NCI-H524 treated with DMSO at 0.1 percent for 48 hours (cell line): ENCODE measurements around the gene ABTB2.
"Not testable (repeated sequence)": the region's sequence is repeated elsewhere in the genome, so short reads cannot be mapped to it uniquely, and the experiment has no call there.

Source experiments
- DNase-seq: peaks from one replicate; lab custom pipeline; 2025; lab: John Stamatoyannopoulos, UW

The ABTB2 gene

GRCh38 chr11:34185926-34186841 is 171.6 kb downstream of the ABTB2 start:
- peak; percentile 31 for DNase-seq

GRCh38 chr11:34184505-34185015 is 173.2 kb downstream of the ABTB2 start:
- DNase-seq, result no peak

DNA sequence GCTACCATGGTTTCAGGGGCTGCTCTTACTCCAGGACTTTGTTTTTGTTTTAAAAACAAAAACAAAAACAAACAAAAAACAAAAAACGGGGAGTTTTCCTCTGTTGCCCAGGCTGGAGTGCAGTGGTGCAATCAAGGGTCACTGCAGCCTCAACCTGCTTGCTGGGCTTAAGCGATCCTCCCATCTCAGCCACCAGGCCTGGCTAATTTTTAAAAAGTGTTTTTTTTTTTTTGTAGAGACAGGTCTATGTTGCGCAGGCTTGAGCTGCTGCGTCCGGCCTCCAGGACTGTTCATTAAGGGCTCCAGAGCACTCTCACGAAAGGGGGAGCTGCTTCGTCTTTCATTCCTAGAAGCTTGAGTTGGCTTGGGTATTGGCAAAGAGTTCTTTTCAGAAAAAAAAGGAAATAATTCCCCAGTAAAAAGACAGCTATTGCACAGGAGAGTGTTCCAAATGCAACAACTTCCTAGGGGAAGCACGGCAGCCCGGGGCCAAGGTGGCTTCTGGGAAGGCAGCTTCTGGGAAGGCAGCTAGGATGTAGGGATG is 173.9 kb downstream of the ABTB2 start:
- no peak for DNase-seq

GRCh38 chr11:34182921-34183685 is 174.7 kb downstream of the ABTB2 start:
- no peak for DNase-seq

- DNase-seq, result no peak
Observed at GRCh38 chr11:34182425-34182824, 175.4 kb downstream of the ABTB2 start.

DNA sequence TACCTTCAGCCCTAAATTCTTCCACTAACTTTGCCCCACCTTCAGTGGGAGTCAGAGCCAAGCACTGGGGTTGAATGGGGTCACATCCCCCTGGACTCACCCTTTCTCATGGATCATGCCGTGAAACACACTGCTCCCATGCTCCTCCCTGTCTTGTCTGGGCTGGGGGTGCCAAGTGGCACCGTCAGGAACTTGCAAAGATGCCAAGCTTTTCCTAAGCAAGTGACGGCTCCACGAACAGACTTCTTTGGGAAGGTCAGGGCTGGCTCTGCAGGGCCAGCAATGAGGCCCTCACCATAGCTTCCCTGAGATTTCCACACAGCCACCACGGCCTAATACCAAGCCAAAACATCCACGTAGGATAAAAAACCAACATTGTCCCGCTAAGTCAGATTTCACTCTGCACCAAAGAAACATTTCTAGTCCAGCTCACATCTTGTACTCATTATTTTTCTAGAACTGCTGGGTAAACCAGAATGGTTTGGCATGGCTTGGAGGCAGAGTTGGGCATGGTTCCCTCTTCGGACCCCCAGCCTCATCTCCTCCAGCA is 175.9 kb downstream of the ABTB2 start:
- DNase-seq, result no peak

DNA sequence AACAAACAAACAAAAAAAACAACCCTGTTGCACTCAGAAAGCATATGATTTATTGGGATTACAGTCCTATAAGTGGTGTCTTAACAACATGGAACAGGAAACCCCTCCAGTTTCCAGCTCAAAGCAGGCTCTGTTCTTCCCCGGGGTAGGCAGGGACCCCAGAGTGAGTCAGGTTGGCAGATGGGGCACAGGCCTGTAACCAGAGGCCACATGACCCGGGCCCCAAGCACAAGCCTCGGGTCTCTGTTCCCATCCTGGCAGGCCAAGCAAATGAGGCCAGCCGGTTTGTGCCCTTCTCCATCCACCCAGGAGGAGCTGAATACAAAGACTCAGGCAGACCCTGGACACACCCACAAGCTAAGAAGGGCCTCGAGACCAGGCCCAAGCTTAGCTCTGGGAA is 176.6 kb downstream of the ABTB2 start:
- no peak for DNase-seq

- DNase-seq, result not testable (repeated sequence)
Observed at GRCh38 chr11:34180814-34181165, 177.0 kb downstream of the ABTB2 start.

DNA sequence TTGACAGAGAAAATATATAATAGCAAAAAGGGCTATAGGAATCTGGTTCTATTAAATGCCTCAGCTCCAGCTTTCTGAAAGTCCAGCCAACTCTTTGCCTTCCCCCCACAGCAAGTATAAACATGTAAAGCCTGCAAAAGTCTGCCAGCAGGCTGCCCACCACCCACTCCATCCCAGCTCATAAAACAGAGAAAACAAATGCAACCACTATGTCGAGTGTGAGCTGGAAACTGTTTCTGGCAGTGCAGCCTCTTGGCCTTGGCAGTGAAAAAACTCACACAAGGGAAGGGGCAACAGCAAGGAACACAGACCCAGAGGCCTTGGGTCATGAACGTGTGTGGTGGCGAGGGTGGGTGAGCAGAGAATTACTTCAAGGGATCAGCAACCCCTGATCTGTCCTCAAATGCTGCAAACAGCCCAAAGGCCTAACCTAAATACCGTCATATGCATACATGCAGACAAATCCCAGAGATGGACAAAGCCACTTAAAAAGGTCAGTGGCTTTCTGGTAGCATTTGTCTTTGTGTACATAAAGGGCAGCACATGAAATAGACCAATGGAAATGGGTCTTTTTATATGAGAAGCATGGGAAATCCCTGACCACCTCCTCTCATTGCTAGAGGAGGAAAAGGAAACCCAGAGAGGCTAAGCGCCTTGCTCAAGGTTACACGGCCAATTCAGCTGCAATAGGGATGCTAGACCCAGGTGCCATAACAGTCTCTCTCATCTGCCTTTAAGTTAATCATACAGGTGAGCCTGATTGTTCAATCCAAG is 177.6 kb downstream of the ABTB2 start:
- no peak for DNase-seq

DNA sequence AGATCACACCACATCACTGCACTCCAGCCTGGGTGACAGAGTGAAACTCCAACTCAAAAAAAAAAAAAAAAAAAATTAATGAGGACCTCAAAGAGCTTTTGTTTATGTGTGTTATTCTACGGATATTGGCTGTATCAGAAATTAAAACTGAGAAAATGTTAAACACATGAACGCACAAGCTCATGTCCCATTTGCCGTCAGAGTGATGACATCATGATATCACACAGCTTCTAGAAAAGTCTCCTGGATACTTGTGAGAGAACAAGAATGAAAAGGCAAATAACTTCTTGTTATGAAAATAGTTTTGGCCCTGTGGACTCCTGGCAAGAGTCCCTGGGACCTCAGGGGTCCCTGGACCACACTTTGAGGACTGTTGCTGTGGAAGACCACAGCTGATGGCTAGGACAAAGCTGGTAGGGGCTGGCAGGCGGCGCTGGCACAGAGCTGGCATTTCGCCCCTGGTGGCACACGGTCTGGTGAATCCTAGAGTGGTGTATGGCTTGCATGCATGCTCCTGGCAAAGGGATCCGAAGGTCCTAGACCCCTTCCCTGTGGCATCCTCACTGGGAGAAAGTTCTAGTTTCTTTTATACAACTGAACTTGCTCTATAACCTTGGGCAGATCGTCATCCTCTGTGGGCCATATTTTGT is 178.7 kb downstream of the ABTB2 start:
- DNase-seq, result no peak

- DNase-seq, result no peak
Observed at GRCh38 chr11:34178209-34178821, 179.5 kb downstream of the ABTB2 start.

DNA sequence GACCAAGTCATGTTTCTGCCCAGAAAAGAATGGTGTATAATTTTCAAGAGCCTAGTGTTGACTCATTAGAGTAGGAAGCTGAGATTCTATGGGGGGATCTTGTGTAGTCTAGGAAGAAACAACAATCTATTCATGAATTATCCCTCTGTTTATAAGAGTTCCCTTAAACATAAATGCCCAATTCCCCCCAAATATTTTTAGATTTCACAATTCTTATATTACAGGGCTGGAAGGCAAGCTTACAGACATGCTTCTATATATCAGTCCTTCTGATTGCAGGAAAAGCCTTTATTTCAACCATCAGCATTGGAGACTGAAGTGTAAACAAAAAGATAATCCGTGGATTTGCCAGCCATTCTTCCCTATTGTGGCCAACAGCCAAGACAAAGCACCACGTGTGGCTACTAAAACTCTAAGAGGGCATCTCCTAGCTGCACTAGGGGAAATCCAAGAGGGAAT is 181.0 kb downstream of the ABTB2 start:
- no peak for DNase-seq

DNA sequence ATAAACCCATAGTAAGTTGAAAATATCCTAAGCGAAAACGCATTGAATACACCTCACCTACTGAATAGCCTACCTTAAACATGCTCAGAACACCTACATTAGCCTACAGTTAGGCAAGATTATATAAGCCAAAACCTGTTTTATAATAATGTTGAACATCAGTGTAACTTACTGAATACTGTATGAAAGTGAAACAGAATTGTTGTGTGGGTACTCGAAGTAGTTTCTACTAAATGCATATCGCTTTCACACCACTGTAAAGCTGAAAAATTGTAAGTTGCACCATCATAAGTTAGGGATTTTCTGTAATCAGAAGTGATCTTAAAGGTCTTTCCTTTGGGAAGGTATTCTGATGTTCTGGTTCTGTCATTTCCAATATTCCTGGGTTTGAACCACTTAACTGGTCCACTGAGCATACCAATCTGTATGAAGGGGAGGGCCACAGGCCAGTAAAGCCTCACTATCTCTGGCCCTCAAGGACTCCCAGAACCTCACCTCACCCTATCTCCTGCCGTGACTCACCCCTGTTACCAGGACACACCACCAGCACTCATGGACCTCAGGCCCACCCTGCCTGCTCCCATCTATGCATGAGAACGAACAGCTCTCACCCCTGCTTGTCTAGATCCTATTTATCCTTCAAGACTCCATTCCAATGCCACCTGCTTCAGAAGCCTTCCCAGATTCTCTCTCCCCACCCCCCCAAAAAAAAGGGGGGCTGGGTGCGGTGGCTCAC is 182.4 kb downstream of the ABTB2 start:
- no peak for DNase-seq

DNA sequence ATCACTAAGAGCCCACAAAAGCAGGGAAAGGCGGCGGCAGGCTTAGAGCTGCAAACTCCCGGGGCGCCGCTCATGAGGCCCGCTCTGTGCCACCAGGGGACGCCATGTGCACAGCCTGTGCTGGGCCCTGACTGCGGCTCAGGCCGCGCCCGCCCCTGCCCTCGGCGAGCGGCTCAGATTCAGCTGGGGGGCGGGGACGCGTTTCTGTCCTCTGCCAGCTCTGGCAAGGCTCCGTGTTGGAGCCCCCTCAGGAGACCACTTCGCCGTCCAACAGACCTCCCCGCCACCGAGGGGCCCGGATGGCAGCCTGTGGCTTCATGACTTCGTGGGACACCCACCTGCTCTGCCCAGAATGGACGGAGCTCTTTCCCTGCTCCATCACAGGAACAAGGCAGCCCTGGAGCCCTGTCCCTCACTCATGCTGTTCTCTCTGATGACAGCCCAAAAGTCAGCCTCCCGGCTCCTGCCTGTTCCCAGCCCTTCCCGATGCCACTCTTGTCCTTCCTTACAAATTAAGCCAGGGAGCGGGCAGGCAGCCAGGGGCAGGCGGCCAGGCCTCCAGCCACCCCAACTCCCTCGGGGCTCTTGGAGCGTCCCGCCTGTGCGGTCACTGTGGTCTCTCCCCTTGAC is 183.3 kb downstream of the ABTB2 start:
- DNase-seq, result no peak

- DNase-seq, result no peak
Observed at GRCh38 chr11:34173050-34173449, 184.8 kb downstream of the ABTB2 start.

DNA sequence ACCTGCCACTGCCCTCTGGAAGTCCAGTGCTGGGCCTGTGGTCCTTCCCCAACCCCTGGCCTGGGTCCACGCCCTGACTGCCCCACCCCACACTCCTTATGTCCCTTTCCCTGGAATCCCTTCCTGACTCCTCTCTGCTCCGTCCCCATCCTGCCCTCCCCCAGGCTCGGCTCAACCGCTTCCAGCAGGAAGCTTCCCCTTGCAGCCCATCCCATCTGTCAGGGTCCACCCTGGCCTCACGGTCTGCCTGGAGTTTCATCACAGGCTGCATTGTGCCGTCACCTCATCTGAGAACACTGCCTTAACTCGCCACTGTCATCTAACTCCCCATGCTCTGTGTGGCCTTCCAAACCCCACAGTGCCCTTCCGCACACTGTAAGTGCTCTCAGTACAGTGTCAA is 188.1 kb downstream of the ABTB2 start:
- DNase-seq, result no peak

DNA sequence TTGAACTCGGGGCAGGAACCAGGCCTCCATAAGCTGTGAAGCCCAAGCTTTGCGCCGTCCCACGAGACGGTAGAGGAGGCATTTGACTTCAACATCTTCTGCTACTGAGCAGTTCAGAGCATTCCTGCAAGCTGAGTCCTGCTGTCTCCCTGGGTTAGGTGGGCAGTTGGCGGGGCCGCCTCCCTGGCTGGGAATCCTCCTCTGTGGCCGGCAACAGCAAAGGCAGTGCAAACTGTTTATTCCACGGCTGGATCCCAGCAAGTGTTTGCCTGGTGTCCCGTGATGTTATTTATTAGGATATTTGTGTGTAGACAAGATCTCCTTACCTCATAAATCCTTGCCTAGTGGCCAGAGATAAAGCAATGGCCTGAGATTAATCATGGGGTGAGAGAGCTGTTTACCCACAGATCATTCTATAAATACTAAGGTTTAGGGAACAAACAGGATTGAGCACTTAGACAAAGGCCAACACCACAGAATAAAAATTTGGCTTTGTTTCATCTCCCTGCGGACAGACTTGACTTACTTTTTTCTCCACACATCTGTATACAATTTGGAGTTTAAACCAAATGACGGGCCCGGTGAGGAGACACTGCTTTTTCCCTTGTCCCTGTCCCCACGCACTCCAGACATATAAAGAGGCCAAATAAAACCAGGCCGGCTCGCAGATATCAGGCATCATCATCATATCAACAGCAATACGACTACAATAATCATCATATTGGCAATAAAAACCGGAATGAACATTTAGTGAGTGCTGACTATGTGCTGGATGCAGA is 189.0 kb downstream of the ABTB2 start:
- DNase-seq, result no peak

DNA sequence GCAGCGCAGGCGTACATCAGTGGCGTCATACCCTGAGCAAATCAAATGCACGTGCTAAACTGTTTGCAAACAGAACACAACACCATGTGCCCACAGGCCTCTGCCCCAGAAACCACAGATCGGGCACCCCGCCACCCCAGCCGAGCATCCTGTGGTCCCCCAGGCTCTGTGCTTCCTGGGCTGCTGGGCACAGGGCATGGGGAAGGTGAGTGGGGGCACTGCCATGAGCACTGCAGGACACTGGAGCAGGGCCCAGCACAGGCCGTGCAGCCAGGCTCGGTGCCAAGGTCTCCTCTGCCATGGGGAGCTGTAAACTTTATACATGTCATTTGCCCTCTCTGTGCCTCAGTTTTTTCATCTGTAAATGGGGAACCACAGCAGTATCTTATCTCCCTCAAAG is 189.8 kb downstream of the ABTB2 start:
- DNase-seq, result no peak
